Measurements from ENCODE around the gene LINGO3. TPM values are rescaled to one million over a fixed set of nuclear protein-coding genes. Genes with fewer than 3 reads are reported as not detected.
A peak's percentile ranks its signal among the peaks of the same experiment; 100 is the strongest.

The LINGO3 gene, protein sequence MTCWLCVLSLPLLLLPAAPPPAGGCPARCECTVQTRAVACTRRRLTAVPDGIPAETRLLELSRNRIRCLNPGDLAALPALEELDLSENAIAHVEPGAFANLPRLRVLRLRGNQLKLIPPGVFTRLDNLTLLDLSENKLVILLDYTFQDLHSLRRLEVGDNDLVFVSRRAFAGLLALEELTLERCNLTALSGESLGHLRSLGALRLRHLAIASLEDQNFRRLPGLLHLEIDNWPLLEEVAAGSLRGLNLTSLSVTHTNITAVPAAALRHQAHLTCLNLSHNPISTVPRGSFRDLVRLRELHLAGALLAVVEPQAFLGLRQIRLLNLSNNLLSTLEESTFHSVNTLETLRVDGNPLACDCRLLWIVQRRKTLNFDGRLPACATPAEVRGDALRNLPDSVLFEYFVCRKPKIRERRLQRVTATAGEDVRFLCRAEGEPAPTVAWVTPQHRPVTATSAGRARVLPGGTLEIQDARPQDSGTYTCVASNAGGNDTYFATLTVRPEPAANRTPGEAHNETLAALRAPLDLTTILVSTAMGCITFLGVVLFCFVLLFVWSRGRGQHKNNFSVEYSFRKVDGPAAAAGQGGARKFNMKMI
- not detected for total RNA-seq

DNA sequence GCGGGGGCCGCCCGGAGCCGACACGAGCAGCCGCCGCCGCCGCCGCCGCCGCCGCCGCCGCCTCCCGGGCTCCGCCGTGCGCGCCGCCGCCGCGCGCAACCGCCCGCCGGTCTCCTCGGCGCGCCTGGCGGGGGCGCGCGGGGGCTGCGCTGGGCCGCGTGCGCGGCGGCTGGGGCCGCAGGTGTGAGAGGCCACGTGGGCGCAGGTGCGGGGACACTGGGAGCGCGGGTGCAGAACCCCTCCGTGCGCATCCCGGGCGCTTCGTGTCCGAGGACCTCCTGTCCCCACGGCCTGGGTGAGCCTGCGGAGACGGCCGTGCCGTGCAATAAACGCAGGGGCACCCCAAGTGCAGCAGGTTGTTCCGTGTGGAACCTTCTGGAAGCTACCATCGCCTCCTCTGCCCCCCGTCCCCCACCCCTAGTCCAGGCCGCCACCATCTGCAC is at the start of gene LINGO3:
Gene LINGO3, minus strand, starts transcription at position 41 of the 443 bp plus-strand sequence. CDS start 16,378 bp downstream, outside the sequence.
- H3K4me1 ChIP-seq = no peaks in the 10 kb centered on the region
- peaks cover 22% of the 10 kb centered on the region for H3K27me3 ChIP-seq
- no peak within 1 kb of the TSS for H3K27ac ChIP-seq
- intact Hi-C loops (cut with DNase I) = no loop called here
- no peaks in the 10 kb centered on the region for H3K36me3 ChIP-seq
- DNase-seq (ENCODE audit: low spot score in 2 of 2) = no peak
- H3K9me3 ChIP-seq = no peaks in the 10 kb centered on the region
- TF ChIP-seq CTCF (IDR thresholded peaks at IDR 0.05) = no peak
- peak within 1 kb of the TSS in 1 of 2 donors; percentile 39 for H3K4me3 ChIP-seq

- Histone ChIP-seq H3K36me3 (peaks cover 10 to 26% of the 10 kb centered on the region in 2 donors), H3K27ac (no peak overlapping the region), H3K27me3 (peaks cover 11% of the 10 kb centered on the region), H3K4me3 (no peak overlapping the region), H3K4me1 (no peaks in the 10 kb centered on the region), H3K9me3 (no peaks in the 10 kb centered on the region)
- DNase-seq (ENCODE audit: low spot score in 2 of 2) = no peak
- no peak for TF ChIP-seq CTCF (IDR thresholded peaks at IDR 0.05)
- intact Hi-C loops (cut with DNase I) = no loop called here
These were observed 48.2 kb upstream of the LINGO3 start for GRCh38 chr19:2356036-2356646.

- no peak for DNase-seq (ENCODE audit: low spot score in 2 of 2)
- Histone ChIP-seq H3K27me3 (peaks cover 8% of the 10 kb centered on the region), H3K27ac (no peak overlapping the region), H3K36me3 (peaks cover 13 to 33% of the 10 kb centered on the region in 2 donors), H3K9me3 (no peaks in the 10 kb centered on the region), H3K4me3 (no peak overlapping the region), H3K4me1 (no peaks in the 10 kb centered on the region)
- no peak for TF ChIP-seq CTCF (IDR thresholded peaks at IDR 0.05)
- intact Hi-C loops (cut with DNase I) = no loop called here
These were observed 47.4 kb upstream of the LINGO3 start for GRCh38 chr19:2355168-2356035.

GRCh38 chr19:2354670-2355069 is 46.7 kb upstream of the LINGO3 start:
- Histone ChIP-seq H3K27ac (no peak overlapping the region), H3K27me3 (peaks cover under 1% of the 10 kb centered on the region), H3K4me3 (no peak overlapping the region), H3K4me1 (no peaks in the 10 kb centered on the region), H3K36me3 (peaks cover 17 to 38% of the 10 kb centered on the region in 2 donors), H3K9me3 (no peaks in the 10 kb centered on the region)
- DNase-seq (ENCODE audit: low spot score in 2 of 2) = no peak
- no peak for TF ChIP-seq CTCF (IDR thresholded peaks at IDR 0.05)
- intact Hi-C loops (cut with DNase I) = no loop called here

- intact Hi-C loops (cut with DNase I) = no loop called here
- H3K36me3 ChIP-seq = peaks cover 18 to 39% of the 10 kb centered on the region in 2 donors
- no peak for TF ChIP-seq CTCF (IDR thresholded peaks at IDR 0.05)
These were observed 46.1 kb upstream of the LINGO3 start for GRCh38 chr19:2353887-2354592.

More at GRCh38 chr19:2353887-2354592, 46.1 kb upstream of the LINGO3 start:
- no peak overlapping the region for H3K27ac ChIP-seq
- no peaks in the 10 kb centered on the region for H3K9me3 ChIP-seq
- H3K4me3 ChIP-seq = no peak overlapping the region
- no peaks in the 10 kb centered on the region for H3K27me3 ChIP-seq
- DNase-seq (ENCODE audit: low spot score in 2 of 2) = no peak
- H3K4me1 ChIP-seq = no peaks in the 10 kb centered on the region

Measured in ascending aorta (tissue), 2 donors.